Tibial nerve (tissue), 4 donors: ENCODE results near the gene GAA. TPM values are rescaled to one million over a fixed set of nuclear protein-coding genes. Genes with fewer than 3 reads are reported as not detected.
A peak's percentile ranks its signal among the peaks of the same experiment; 100 is the strongest.

Experiments
- DNase-seq, 2 donors: peaks; one replicate each; pipeline ENCODE4 v3.0.0-alpha.2; 2019; ENCODE audit warnings: low spot score in 2 of 2
- H3K27ac ChIP-seq, 4 donors: fragments of 200-600 bp; sonication (generic) in 3 of 4; one replicate each; pipeline ENCODE4 v1.5.1; 2017 to 2019; ENCODE audit warnings: mild to moderate bottlenecking in 1 of 4
- H3K27me3 ChIP-seq, 2 donors: fragments of 200-600 bp; sonication (generic) in 1 of 2; one replicate each; pipeline versions ENCODE4 v1.5.1 to v1.6.0; 2017 to 2019
- H3K36me3 ChIP-seq, 3 donors: fragments of 200-600 bp; sonication (generic); one replicate each; pipeline ENCODE4 v1.5.1; 2018 to 2019
- H3K4me1 ChIP-seq, 4 donors: fragments of 200-600 bp; sonication (generic) in 3 of 4; one replicate each; pipeline ENCODE4 v1.5.1; 2017 to 2019
- H3K4me3 ChIP-seq, 4 donors: fragments of 200-600 bp; sonication (generic) in 3 of 4; one replicate each; pipeline ENCODE4 v1.5.1; 2017 to 2019; ENCODE audit warnings: mild to moderate bottlenecking in 1 of 4, moderate library complexity in 1 of 4
- H3K9me3 ChIP-seq, 4 donors: fragments of 200-600 bp; sonication (generic) in 3 of 4; one replicate each; pipeline ENCODE4 v1.5.1; 2017 to 2019
- CTCF ChIP-seq, 5 experiments: fragments of 200-600 bp in 3 of 5; fragments of 450-650 bp in 2 of 5; sonication (generic) in 3 of 5; IDR thresholded peaks; one replicate each; pipeline ENCODE4 v1.5.1; 2016 to 2019; ENCODE audit warnings: antibody characterized with exemption in 5 of 5, mild to moderate bottlenecking in 3 of 5, moderate library complexity in 2 of 5
- EP300 ChIP-seq, 2 donors: sonication (generic); formaldehyde crosslinking; IDR thresholded peaks; one replicate each; pipeline ENCODE4 v1.6.1; 2017; ENCODE audit warnings: antibody characterized with exemption in 2 of 2, mild to moderate bottlenecking in 1 of 2
- POLR2A ChIP-seq, 2 donors: fragments of 450-650 bp; IDR thresholded peaks; one replicate each; pipeline ENCODE4 v1.6.1; 2017; ENCODE audit warnings: antibody characterized with exemption in 2 of 2, mild to moderate bottlenecking in 2 of 2, moderate library complexity in 2 of 2
- WGBS, 2 donors: methylation state at CpG; one replicate each; pipeline ENCODE4 v1.1.5; 2018; 5-methylcytosine and 5-hydroxymethylcytosine counted together
- total RNA-seq, 4 donors: library from RNA; depleted of rRNA; stranded (reverse); fragments of >200 nt; gene quantifications; one replicate each; pipeline ENCODE4 v1.1.0, GENCODE V29; 2016

GAA gene
- total RNA-seq, 4 donors from 2014 or later: 52.7 to 81.9 (median 67.8) TPM

- Histone ChIP-seq H3K4me3 (peak overlapping the region; percentile 30 to 46 (median 39)), H3K27ac (peak overlapping the region; percentile 80 to 91 (median 86)), H3K9me3 (no peaks in the 10 kb centered on the region), H3K27me3 (no peaks in the 10 kb centered on the region), H3K36me3 (no peaks in the 10 kb centered on the region), H3K4me1 (peaks cover 0 to 44% (median 25%) of the 10 kb centered on the region in 4 donors)
- peak; percentile 35 to 45 for DNase-seq
- WGBS, 2 donors: 8 to 20% methylated on average over 20 of the region's 20 CpGs
- TF ChIP-seq EP300 (IDR thresholded peaks at IDR 0.05) (peak; percentile 27 to 63), CTCF (IDR thresholded peaks at IDR 0.05) (no peak)
Observed at GRCh38 chr17:80071116-80071841, 30.1 kb upstream of the GAA start.

GRCh38 chr17:80072410-80072809, 29.0 kb upstream of the GAA start:
- H3K4me3 ChIP-seq: no peak overlapping the region
- no peak overlapping the region for H3K27ac ChIP-seq
- H3K36me3 ChIP-seq: no peaks in the 10 kb centered on the region
- no peaks in the 10 kb centered on the region for H3K27me3 ChIP-seq
- TF ChIP-seq EP300 (IDR thresholded peaks at IDR 0.05) (no peak), POLR2A (IDR thresholded peaks at IDR 0.05) (no peak), CTCF (IDR thresholded peaks at IDR 0.05) (no peak)
- DNase-seq: no peak
- 92 to 97% methylated on average over 6 of the region's 6 CpGs for WGBS, 2 donors
- no peaks in the 10 kb centered on the region for H3K9me3 ChIP-seq
- H3K4me1 ChIP-seq: peaks cover 0 to 44% (median 25%) of the 10 kb centered on the region in 4 donors

DNA sequence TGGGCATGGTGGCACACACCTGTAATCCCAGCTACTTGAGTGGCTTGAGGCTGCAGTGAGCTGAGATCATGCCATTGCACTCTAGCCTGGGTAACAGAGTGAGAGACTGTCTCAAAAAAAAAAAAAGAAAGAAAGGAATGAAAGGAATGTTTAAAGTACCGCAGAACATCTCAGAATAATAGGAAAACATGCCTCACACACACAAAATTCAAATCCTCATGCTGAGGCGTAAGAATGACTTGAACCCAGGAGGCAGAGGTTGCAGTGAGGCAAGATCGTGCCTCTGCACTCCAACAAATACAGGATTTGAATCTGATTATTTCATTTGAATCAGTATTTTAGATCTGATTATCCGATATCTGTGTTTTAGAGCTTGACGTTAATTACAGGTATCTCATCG, 21.3 kb upstream of the GAA start:
- H3K9me3 ChIP-seq: no peaks in the 10 kb centered on the region
- no peak overlapping the region for H3K27ac ChIP-seq
- no peak for DNase-seq
- 57 to 66% methylated on average over 6 of the region's 6 CpGs for WGBS, 2 donors
- peaks cover 0 to 11% (median 3%) of the 10 kb centered on the region in 4 donors for H3K4me1 ChIP-seq
- TF ChIP-seq CTCF (IDR thresholded peaks at IDR 0.05) (no peak), POLR2A (IDR thresholded peaks at IDR 0.05) (no peak), EP300 (IDR thresholded peaks at IDR 0.05) (no peak)
- H3K27me3 ChIP-seq: no peaks in the 10 kb centered on the region
- H3K36me3 ChIP-seq: no peaks in the 10 kb centered on the region
- H3K4me3 ChIP-seq: no peak overlapping the region

DNA sequence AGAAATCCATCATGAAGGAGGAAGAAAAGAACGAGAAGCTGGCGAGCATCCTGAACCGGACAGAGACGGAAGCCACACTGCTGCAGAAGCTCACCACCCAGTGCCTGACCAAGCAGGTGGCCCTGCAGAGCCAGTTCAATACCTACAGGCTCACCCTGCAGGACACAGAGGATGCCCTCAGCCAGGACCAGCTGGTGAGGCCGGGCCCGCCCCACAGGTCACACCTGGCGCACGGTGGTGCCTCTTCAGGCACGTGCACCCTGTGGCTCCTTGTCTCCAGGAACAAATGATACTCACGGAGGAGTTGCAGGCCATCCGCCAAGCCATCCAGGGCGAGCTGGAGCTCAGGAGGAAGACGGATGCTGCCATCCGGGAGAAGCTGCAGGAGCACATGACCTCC, 19.8 kb upstream of the GAA start:
- peaks cover 0 to 11% (median 3%) of the 10 kb centered on the region in 4 donors for H3K4me1 ChIP-seq
- WGBS, 2 donors: 91 to 95% methylated on average over 13 to 14 of the region's 14 CpGs
- no peaks in the 10 kb centered on the region for H3K36me3 ChIP-seq
- H3K27me3 ChIP-seq: no peaks in the 10 kb centered on the region
- H3K4me3 ChIP-seq: no peak overlapping the region
- no peaks in the 10 kb centered on the region for H3K9me3 ChIP-seq
- TF ChIP-seq POLR2A (IDR thresholded peaks at IDR 0.05): no peak
- no peak for TF ChIP-seq CTCF (IDR thresholded peaks at IDR 0.05)
- TF ChIP-seq EP300 (IDR thresholded peaks at IDR 0.05): no peak
- H3K27ac ChIP-seq: no peak overlapping the region
- DNase-seq: no peak

- H3K4me1 ChIP-seq: peaks cover 0 to 11% (median 3%) of the 10 kb centered on the region in 4 donors
- no peak for TF ChIP-seq POLR2A (IDR thresholded peaks at IDR 0.05)
- TF ChIP-seq EP300 (IDR thresholded peaks at IDR 0.05): peak in 1 of 2 donors; percentile 52
- peak; percentile 79 to 87 (median 84) for TF ChIP-seq CTCF (IDR thresholded peaks at IDR 0.05)
- 26 to 28% methylated on average over 20 of the region's 20 CpGs for WGBS, 2 donors
- peak overlapping the region in 1 of 4 donors; percentile 35 for H3K27ac ChIP-seq
- H3K36me3 ChIP-seq: no peaks in the 10 kb centered on the region
- H3K4me3 ChIP-seq: peak overlapping the region in 1 of 4 donors; percentile 5
- H3K9me3 ChIP-seq: no peaks in the 10 kb centered on the region
- no peaks in the 10 kb centered on the region for H3K27me3 ChIP-seq
- DNase-seq: peak; percentile 60 to 85
Observed at GRCh38 chr17:80082403-80083135, 18.8 kb upstream of the GAA start.
